Heart right ventricle (tissue), 16 donors: Measurements from ENCODE around the gene ARL16. TPM values are rescaled to one million over a fixed set of nuclear protein-coding genes. Genes with fewer than 3 reads are reported as not detected.
"Not testable (repeated sequence)": the region's sequence is repeated elsewhere in the genome, so short reads cannot be mapped to it uniquely, and the experiment has no call there.

Experiments
- ATAC-seq, 8 donors: fragments of 200-7000 bp; cut with Tn5 transposase; one replicate each; pipeline ENCODE4 v1.9.1; 2020; ENCODE audit warnings: mild to moderate bottlenecking in 8 of 8, moderate library complexity in 8 of 8, moderate number of reproducible peaks in 1 of 8
- DNase-seq, 2 donors: peaks; one replicate each; pipeline ENCODE4 v3.0.0-alpha.2; 2020
- H3K27ac ChIP-seq, 10 donors: fragments of 200-600 bp; sonication (generic) in 2 of 10; one replicate each; pipeline versions ENCODE4 v1.5.0 to v1.8.0; 2020 to 2022; ENCODE audit warnings: mild to moderate bottlenecking in 3 of 10
- H3K27me3 ChIP-seq, 7 donors: fragments of 200-600 bp; one replicate each; pipeline ENCODE4 v1.8.0; 2021 to 2022; ENCODE audit warnings: mild to moderate bottlenecking in 2 of 7
- H3K36me3 ChIP-seq, 9 donors: fragments of 200-600 bp; sonication (generic) in 1 of 9; one replicate each; pipeline versions ENCODE4 v1.5.0 to v1.8.0; 2020 to 2022; ENCODE audit warnings: mild to moderate bottlenecking in 2 of 9
- H3K4me1 ChIP-seq, 9 donors: fragments of 200-600 bp; sonication (generic) in 1 of 9; one replicate each; pipeline versions ENCODE4 v1.5.0 to v1.8.0; 2020 to 2022; ENCODE audit warnings: mild to moderate bottlenecking in 4 of 9
- H3K4me3 ChIP-seq, 10 donors: fragments of 200-600 bp; sonication (generic) in 2 of 10; one replicate each; pipeline versions ENCODE4 v1.5.0 to v1.8.0; 2020 to 2022; ENCODE audit warnings: mild to moderate bottlenecking in 7 of 10, moderate library complexity in 2 of 10
- H3K9me3 ChIP-seq, 11 donors: fragments of 200-600 bp in 10 of 11; sonication (generic) in 2 of 11; one replicate each; pipeline versions ENCODE4 v1.5.0 to v1.8.0; 2013 to 2022; ENCODE audit warnings: mild to moderate bottlenecking in 2 of 11, control low read depth in 1 of 11, moderate library complexity in 1 of 11
- CTCF ChIP-seq, 9 donors: fragments of 200-600 bp; sonication (generic) in 2 of 9; IDR thresholded peaks; one replicate each; pipeline versions ENCODE4 v1.5.0 to v1.8.0; 2021 to 2022; ENCODE audit warnings: antibody characterized with exemption in 9 of 9, mild to moderate bottlenecking in 5 of 9, moderate library complexity in 1 of 9
- WGBS, 2 donors: extraction: QIAGEN DNeasy Blood & Tissue Kit; methylation state at CpG; one replicate each; pipeline ENCODE4 v1.1.7; 2013; ENCODE audit warnings: inconsistent platforms in 1 of 2; 5-methylcytosine and 5-hydroxymethylcytosine counted together
- intact Hi-C, 10 donors: fragments of 100-400 bp; cut with DNase I; formaldehyde crosslinking; loops; one replicate each; pipeline versions ENCODE4 v1.11.1 to v1.14.2; 2022
- polyA plus RNA-seq, 2 donors: library from polyadenylated mRNA; stranded (reverse); fragments of 200-250 nt; gene quantifications; one replicate each; pipeline ENCODE4 v1.2.3, GENCODE V29; 2013
- total RNA-seq, 10 donors: library from RNA; stranded (reverse); fragmentation: NEBNext Ultra II Directional in 3 of 10; extraction: Animal tissue kit (Norgen Biotek cat#: 25700) in 3 of 10; gene quantifications; one replicate each; pipeline versions ENCODE4 v1.2.1 to v1.2.4, GENCODE V29; 2021 to 2023
- donor health status: Arrhythmogenic right ventricular cardiomyopathy.
- donor health status: ischemic (EF 13 %, LVEDD 7.1; RV severe dilation, severe dysfunction).
- donor health status: healthy with polysubstance abuse.
- donor health status: DM: no; HTN: yes; CAD: no.
- donor health status: DM: no; HTN: no; CAD: no.
- donor health status: ischemic (EF 25% LVEDD 6.9; RV normal size, moderate dysfunction).
- donor health status: ischemic (EF 25% LVEDD 5.7; RV mildly dilated, moderate dysfunction).
- donor health status: healthy.
- donor health status: DM: yes; HTN: yes; CAD: no.
- donor health status: Ischemic cardiomyopathy.
- donor health status: ischemic (EF 35%, LVEDD 5.7; RV mildly dilated, moderate dysfunction).
- donor health status: nonischemic (EF 11% LVEDD 7.7; RV severe dilation, severe dysfunction).
- donor health status: DM: yes; HTN: yes; CAD: no.
- donor health status: PGD.
- donor health status: ischemic (EF 29% LVEDD 5.4; RV normal size, mild dysfunction).
- donor health status: nonischemic (EF 23%, LVEDD 6.1; RV moderate dilation, normal function).

ARL16 gene
- total and polyA plus RNA-seq, 12 donors: 11.1 to 41.2 (median 16.7) TPM

GRCh38 chr17:81676906-81677305 is 6.7 kb downstream of the ARL16 start:
- intact Hi-C loops: no loop called here

GRCh38 chr17:81675515-81676221 is 7.9 kb downstream of the ARL16 start:
- 39 to 42% methylated on average over 18 of the region's 18 CpGs for WGBS, 2 donors
- H3K4me3 ChIP-seq, DNase-seq, H3K27ac ChIP-seq, H3K27me3 ChIP-seq, H3K9me3 ChIP-seq, ATAC-seq, intact Hi-C loops: not testable (repeated sequence)
- Histone ChIP-seq H3K36me3 (peaks cover 0 to 53% (median 6%) of the 10 kb centered on the region in 9 donors), H3K4me1 (peaks cover 0 to 14% (median 5%) of the 10 kb centered on the region in 9 donors)
- TF ChIP-seq CTCF (IDR thresholded peaks at IDR 0.05): peak; percentile 42 to 71 (median 63)

More at GRCh38 chr17:81676906-81677305, 6.7 kb downstream of the ARL16 start:
- no peak overlapping the region for H3K27ac ChIP-seq
- no peaks in the 10 kb centered on the region for H3K27me3 ChIP-seq
- no peak for TF ChIP-seq CTCF (IDR thresholded peaks at IDR 0.05)
- H3K9me3 ChIP-seq: no peaks in the 10 kb centered on the region
- H3K4me3 ChIP-seq: no peak overlapping the region
- no peak for DNase-seq
- ATAC-seq: peak in 2 of 8 donors; percentile 6 to 10
- H3K4me1 ChIP-seq: peaks cover 0 to 21% (median 7%) of the 10 kb centered on the region in 9 donors
- H3K36me3 ChIP-seq: peaks cover 0 to 52% (median 6%) of the 10 kb centered on the region in 9 donors
- WGBS, 2 donors: 90 to 95% methylated on average over 17 of the region's 17 CpGs

GRCh38 chr17:81673561-81674258 is 9.9 kb downstream of the ARL16 start:
- H3K9me3 ChIP-seq: no peaks in the 10 kb centered on the region
- DNase-seq (no peak), ATAC-seq (no peak)
- no peaks in the 10 kb centered on the region for H3K27me3 ChIP-seq
- H3K4me3 ChIP-seq: no peak overlapping the region
- H3K36me3 ChIP-seq: peaks cover 0 to 66% (median 6%) of the 10 kb centered on the region in 9 donors
- peaks cover 0 to 7% (median 3%) of the 10 kb centered on the region in 9 donors for H3K4me1 ChIP-seq
- TF ChIP-seq CTCF (IDR thresholded peaks at IDR 0.05): no peak
- 83 to 84% methylated on average over 18 of the region's 18 CpGs for WGBS, 2 donors
- intact Hi-C loops: no loop called here
- no peak overlapping the region for H3K27ac ChIP-seq

- Histone ChIP-seq H3K4me3 (no peak overlapping the region), H3K36me3 (peaks cover 0 to 73% (median 6%) of the 10 kb centered on the region in 9 donors), H3K9me3 (no peaks in the 10 kb centered on the region), H3K27me3 (no peaks in the 10 kb centered on the region), H3K27ac (no peak overlapping the region), H3K4me1 (peaks cover 0 to 10% (median 6%) of the 10 kb centered on the region in 9 donors)
- ATAC-seq: peak in 1 of 8 donors; percentile 6
- WGBS, 2 donors: 91 to 96% methylated on average over 16 of the region's 16 CpGs
- intact Hi-C loops: no loop called here
- TF ChIP-seq CTCF (IDR thresholded peaks at IDR 0.05): no peak
- no peak for DNase-seq
Measured at GRCh38 chr17:81672954-81673353, 10.6 kb downstream of the ARL16 start.
